Tibial nerve (tissue), 4 donors: Measurements from ENCODE around the gene RNF114.

Source experiments
- CTCF ChIP-seq, 5 experiments: fragments of 200-600 bp in 3 of 5; fragments of 450-650 bp in 2 of 5; sonication (generic) in 3 of 5; IDR thresholded peaks; one replicate each; pipeline ENCODE4 v1.5.1; 2016 to 2019; ENCODE audit warnings: antibody characterized with exemption in 5 of 5, mild to moderate bottlenecking in 3 of 5, moderate library complexity in 2 of 5
- EP300 ChIP-seq, 2 donors: sonication (generic); formaldehyde crosslinking; IDR thresholded peaks; one replicate each; pipeline ENCODE4 v1.6.1; 2017; ENCODE audit warnings: antibody characterized with exemption in 2 of 2, mild to moderate bottlenecking in 1 of 2
- POLR2A ChIP-seq, 2 donors: fragments of 450-650 bp; IDR thresholded peaks; one replicate each; pipeline ENCODE4 v1.6.1; 2017; ENCODE audit warnings: antibody characterized with exemption in 2 of 2, mild to moderate bottlenecking in 2 of 2, moderate library complexity in 2 of 2

GRCh38 chr20:49889935-49890333 is 46.3 kb upstream of the RNF114 start:
- TF ChIP-seq CTCF (IDR thresholded peaks at IDR 0.05) (peak in 2 of 5 experiments; percentile 5 to 19), POLR2A (IDR thresholded peaks at IDR 0.05) (no peak), EP300 (IDR thresholded peaks at IDR 0.05) (no peak)
